Stomach smooth muscle (tissue), 2 donors: ENCODE results near the gene SEC24B.

ENCODE experiments used
- H3K27ac ChIP-seq: one replicate; pipeline ENCODE4 v1.7.0; 2013; ENCODE audit warnings: mild to moderate bottlenecking, low read length, inconsistent platforms
- H3K27me3 ChIP-seq, 2 donors: one replicate each; pipeline ENCODE4 v1.7.0; 2013; ENCODE audit warnings: low read length in 2 of 2; ENCODE audit not compliant: insufficient read depth in 2 of 2, control insufficient read depth in 1 of 2
- H3K36me3 ChIP-seq, 2 donors: one replicate each; pipeline ENCODE4 v1.7.0; 2013; ENCODE audit warnings: low read length in 2 of 2; ENCODE audit not compliant: control insufficient read depth in 2 of 2, insufficient read depth in 2 of 2
- H3K4me1 ChIP-seq: one replicate; pipeline ENCODE4 v1.7.0; 2013; ENCODE audit warnings: low read length; ENCODE audit not compliant: control insufficient read depth, insufficient read depth
- H3K4me3 ChIP-seq, 2 donors: one replicate each; pipeline ENCODE4 v1.7.0; 2013; ENCODE audit warnings: low read length in 2 of 2
- H3K9ac ChIP-seq, 2 donors: one replicate each; pipeline ENCODE4 v1.7.0; 2013; ENCODE audit warnings: low read length in 2 of 2, mild to moderate bottlenecking in 1 of 2
- H3K9me3 ChIP-seq, 2 donors: one replicate each; pipeline ENCODE4 v1.7.0; 2013; ENCODE audit warnings: low read length in 2 of 2; ENCODE audit not compliant: control insufficient read depth in 2 of 2
- donor health status: healthy.
- donor health status: Pancreatic carcinoma.

Gene SEC24B

DNA sequence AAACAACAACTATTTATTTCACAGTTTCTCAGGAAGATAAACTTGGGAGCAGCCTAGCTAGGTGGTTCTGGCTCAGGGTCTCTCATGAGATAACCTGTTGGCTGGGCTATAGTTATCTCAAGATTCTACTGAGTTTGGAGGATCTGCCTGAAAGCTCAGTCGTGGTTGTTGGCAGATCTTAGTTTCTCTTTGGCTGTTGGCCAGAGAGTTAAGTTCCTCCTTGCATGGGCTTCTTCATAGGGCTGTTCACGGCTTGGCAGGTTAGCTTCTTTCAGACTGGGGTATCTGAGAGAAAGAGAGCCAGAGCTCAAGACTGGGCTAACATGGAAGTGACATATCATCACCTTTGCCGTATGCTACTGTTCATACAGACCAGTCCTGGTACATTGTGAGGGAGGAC, 28.7 kb downstream of the SEC24B start:
- Histone ChIP-seq H3K9ac (no peak overlapping the region), H3K27ac (no peak overlapping the region), H3K4me3 (no peak overlapping the region), H3K27me3 (no peaks in the 10 kb centered on the region), H3K36me3 (peaks cover 12 to 17% of the 10 kb centered on the region in 2 donors), H3K4me1 (no peaks in the 10 kb centered on the region), H3K9me3 (no peaks in the 10 kb centered on the region)

DNA sequence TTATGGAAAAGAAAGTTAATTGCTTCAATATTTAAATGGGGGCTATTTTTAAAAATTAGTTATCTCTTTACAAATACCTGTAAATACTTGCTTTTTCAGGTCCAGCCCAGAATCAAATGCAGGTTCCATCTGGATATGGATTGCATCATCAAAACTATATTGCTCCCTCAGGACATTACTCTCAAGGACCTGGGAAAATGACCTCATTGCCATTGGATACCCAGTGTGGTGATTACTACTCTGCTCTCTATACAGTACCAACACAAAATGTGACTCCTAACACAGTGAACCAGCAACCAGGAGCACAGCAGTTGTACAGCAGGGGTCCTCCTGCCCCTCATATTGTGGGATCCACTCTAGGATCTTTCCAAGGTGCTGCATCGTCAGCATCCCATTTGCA, 29.2 kb downstream of the SEC24B start:
- Histone ChIP-seq H3K4me1 (no peaks in the 10 kb centered on the region), H3K9me3 (no peaks in the 10 kb centered on the region), H3K9ac (no peak overlapping the region), H3K27ac (no peak overlapping the region), H3K27me3 (no peaks in the 10 kb centered on the region), H3K36me3 (peaks cover 12 to 17% of the 10 kb centered on the region in 2 donors), H3K4me3 (no peak overlapping the region)

DNA sequence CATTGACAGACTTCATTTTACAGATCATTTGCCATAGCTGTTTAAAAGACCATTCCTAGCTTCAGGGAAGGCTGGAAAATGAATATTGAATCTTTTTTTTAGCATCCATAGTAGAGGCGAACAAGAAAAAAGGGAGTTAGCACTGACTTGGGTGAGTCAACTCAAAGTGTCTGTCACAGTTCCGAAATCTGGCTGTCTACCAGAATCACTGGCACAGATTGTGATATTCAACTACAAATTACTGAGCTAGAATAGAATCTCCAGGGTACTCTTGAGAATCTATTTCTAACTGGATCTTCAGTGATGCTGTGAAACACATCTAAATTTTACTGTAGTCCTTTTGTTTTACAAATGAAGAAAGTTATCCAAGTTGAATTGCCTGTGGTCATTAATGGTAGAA, 31.5 kb downstream of the SEC24B start:
- H3K27me3 ChIP-seq, result no peaks in the 10 kb centered on the region
- H3K4me1 ChIP-seq, result no peaks in the 10 kb centered on the region
- H3K9ac ChIP-seq, result no peak overlapping the region
- H3K9me3 ChIP-seq, result no peaks in the 10 kb centered on the region
- H3K27ac ChIP-seq, result no peak overlapping the region
- peaks cover 12 to 17% of the 10 kb centered on the region in 2 donors for H3K36me3 ChIP-seq
- H3K4me3 ChIP-seq, result no peak overlapping the region

DNA sequence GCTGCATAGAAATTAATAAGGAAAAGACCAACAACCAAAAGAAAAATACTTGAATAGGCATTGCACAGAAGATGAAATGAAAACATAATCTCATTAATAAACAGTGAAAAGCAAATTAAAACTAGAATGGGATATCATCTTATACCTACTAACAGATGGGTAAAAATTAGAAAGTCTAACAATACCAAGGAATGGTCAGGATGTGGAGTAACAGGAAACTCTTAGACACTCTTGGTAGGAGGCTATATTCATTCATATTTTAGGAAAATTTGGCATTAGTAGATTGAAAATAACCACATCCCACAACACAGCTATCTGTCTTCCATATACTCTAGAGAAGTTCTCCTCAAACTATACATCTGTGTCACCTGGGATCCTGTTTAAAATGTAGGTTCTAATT, 36.3 kb downstream of the SEC24B start:
- Histone ChIP-seq H3K4me3 (no peak overlapping the region), H3K27me3 (no peaks in the 10 kb centered on the region), H3K36me3 (peaks cover 0 to 4% of the 10 kb centered on the region in 2 donors), H3K9me3 (no peaks in the 10 kb centered on the region), H3K9ac (no peak overlapping the region), H3K4me1 (no peaks in the 10 kb centered on the region), H3K27ac (no peak overlapping the region)

DNA sequence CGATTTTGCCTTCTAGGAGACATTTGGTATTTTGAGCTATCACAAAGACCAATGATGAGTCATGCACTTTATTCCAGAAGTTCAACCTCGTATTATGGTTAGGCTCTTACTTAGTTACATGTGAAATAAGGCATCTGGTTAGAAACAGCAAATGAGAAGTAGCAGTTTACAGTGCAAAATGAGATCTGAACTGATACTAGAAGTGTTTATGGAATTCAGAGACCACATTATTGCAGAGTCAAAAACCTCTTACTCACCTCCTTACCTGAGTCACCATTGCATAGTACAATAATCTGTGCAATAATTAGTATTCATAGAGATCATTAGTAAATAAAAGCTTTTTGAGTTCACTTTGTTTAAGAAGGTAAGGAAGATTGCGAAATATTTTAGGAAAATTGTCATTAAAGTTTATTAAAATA, 38.7 kb downstream of the SEC24B start:
- Histone ChIP-seq H3K9ac (no peak overlapping the region), H3K27ac (no peak overlapping the region), H3K4me3 (no peak overlapping the region), H3K9me3 (no peaks in the 10 kb centered on the region), H3K4me1 (no peaks in the 10 kb centered on the region), H3K36me3 (peaks cover 0 to 4% of the 10 kb centered on the region in 2 donors), H3K27me3 (no peaks in the 10 kb centered on the region)

DNA sequence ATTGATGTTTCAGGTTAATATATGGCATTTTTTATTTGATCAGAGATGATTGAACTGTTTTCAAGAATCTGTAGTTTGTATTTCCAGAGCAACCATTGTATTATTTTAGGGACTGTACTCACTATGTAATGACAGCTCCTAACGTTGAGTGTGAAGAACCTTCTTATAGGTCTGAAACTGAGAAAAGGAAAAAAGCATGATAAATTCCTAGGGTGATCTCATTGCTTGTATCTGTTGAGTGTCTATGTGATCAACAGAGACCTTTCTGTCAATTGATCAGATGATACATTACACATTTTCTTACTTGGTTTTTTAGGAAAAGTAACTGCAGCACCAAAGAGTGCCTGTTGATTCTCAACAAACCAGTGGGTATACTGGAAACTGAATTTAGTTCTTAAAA, 40.2 kb downstream of the SEC24B start:
- Histone ChIP-seq H3K36me3 (peaks cover 0 to 4% of the 10 kb centered on the region in 2 donors), H3K27ac (no peak overlapping the region), H3K27me3 (no peaks in the 10 kb centered on the region), H3K4me1 (no peaks in the 10 kb centered on the region), H3K9ac (no peak overlapping the region), H3K4me3 (no peak overlapping the region), H3K9me3 (no peaks in the 10 kb centered on the region)

DNA sequence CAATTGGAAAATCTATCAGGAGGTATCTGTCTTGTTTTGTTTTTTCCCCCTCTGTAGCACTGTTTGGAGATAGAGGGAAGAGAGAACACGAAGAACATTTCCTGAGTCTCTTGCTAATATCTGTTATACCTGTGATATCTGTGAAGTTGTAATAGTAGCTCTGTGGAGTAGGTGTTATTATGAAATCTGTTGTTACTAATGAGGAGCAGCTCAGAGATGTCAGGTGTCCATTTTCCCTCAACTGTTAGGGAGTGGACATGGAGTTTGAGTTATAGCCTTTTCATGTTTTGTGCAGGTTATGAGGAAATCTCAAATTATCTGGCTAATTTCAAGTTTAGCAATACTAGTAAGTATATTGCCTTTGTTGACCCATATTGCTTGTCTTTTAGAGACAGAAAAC, 52.4 kb downstream of the SEC24B start:
- Histone ChIP-seq H3K4me1 (no peaks in the 10 kb centered on the region), H3K27ac (no peak overlapping the region), H3K9me3 (no peaks in the 10 kb centered on the region), H3K36me3 (peaks cover 0 to 14% of the 10 kb centered on the region in 2 donors), H3K27me3 (no peaks in the 10 kb centered on the region), H3K9ac (no peak overlapping the region), H3K4me3 (no peak overlapping the region)

DNA sequence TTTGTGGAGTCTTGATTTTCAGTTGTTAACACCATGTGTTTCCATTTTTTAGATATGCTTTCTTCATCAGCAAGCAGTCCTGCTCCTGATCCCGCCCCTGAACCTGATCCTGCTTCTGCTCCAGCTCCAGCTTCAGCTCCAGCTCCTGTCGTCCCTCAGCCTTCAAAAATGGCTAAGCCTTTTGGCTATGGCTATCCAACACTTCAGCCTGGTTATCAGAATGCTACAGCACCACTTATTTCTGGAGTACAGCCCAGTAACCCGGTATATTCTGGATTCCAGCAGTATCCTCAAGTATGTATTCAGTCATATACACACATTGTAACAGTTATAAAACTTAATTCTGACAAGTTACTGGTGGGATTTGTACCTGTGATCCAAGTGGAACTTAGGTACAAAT, 60.9 kb downstream of the SEC24B start:
- Histone ChIP-seq H3K27me3 (no peaks in the 10 kb centered on the region), H3K4me3 (no peak overlapping the region), H3K9me3 (no peaks in the 10 kb centered on the region), H3K9ac (no peak overlapping the region), H3K27ac (no peak overlapping the region), H3K4me1 (no peaks in the 10 kb centered on the region), H3K36me3 (peaks cover 14 to 16% of the 10 kb centered on the region in 2 donors)

DNA sequence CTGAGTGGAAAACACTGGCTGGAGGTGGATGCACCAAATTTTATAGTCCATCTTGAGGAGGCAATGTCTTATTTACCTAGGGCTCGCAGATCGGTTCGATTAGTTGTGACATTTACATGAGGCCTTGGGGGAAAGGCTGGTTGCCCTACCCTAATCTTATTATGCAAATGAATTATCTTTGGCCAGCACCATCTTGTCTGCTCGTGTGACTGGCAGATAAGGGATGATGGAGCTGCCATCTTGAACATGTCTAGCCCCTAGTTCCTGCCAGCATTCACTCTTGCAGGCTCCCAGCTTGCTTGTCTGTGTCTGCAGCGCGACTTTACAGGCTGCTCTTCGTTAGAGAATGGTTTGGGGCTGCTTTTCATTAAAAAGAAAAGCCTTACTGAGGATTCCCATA, 61.9 kb downstream of the SEC24B start:
- H3K9me3 ChIP-seq, result no peaks in the 10 kb centered on the region
- H3K27ac ChIP-seq, result no peak overlapping the region
- H3K4me3 ChIP-seq, result no peak overlapping the region
- H3K4me1 ChIP-seq, result no peaks in the 10 kb centered on the region
- no peaks in the 10 kb centered on the region for H3K27me3 ChIP-seq
- no peak overlapping the region for H3K9ac ChIP-seq
- peaks cover 14 to 16% of the 10 kb centered on the region in 2 donors for H3K36me3 ChIP-seq

DNA sequence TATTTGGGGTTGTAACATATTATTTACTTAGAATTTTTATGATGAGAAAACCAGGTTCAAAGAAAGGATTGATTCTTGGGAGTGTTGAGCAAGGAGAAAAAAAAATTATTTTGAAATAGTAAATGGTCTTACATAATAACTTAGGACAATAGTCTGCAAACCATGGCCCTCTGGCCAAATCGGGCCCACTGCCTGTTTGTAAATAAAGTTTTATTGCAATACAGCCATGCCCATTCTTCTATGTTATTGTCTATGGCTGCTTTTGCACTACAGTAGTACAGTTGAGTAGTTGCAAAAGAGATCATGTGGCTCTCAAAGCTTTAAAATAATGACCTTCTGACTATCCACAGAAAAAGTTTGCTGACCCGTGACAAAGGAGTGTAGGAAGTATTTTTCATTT, 63.3 kb downstream of the SEC24B start:
- Histone ChIP-seq H3K9me3 (no peaks in the 10 kb centered on the region), H3K4me3 (no peak overlapping the region), H3K27me3 (no peaks in the 10 kb centered on the region), H3K4me1 (no peaks in the 10 kb centered on the region), H3K9ac (no peak overlapping the region), H3K36me3 (peaks cover 19 to 20% of the 10 kb centered on the region in 2 donors), H3K27ac (no peak overlapping the region)

DNA sequence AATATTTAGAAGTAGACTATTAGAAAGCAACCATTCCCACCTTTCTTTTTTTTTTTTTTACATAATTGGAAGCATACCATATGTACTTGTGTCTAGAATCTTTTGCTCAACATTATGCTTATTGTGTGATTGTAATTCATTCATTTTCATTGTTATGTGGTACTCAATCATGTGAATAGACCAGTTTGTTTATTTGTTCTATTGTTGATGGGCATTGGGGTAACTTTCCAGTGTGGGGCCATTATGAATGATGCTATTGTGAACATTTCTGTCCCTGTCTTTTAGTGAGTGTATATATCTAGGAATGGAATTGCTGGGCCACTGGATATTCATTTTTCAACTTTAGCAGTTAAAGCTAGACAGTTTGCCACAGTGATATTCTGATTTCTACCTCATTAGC, 63.9 kb downstream of the SEC24B start:
- no peaks in the 10 kb centered on the region for H3K27me3 ChIP-seq
- H3K9me3 ChIP-seq, result no peaks in the 10 kb centered on the region
- H3K4me3 ChIP-seq, result no peak overlapping the region
- H3K4me1 ChIP-seq, result no peaks in the 10 kb centered on the region
- H3K36me3 ChIP-seq, result peaks cover 20 to 21% of the 10 kb centered on the region in 2 donors
- no peak overlapping the region for H3K27ac ChIP-seq
- no peak overlapping the region for H3K9ac ChIP-seq
